Renal pelvis (tissue), 12 donors: ENCODE measurements around the gene TACR1. TPM values are rescaled to one million over a fixed set of nuclear protein-coding genes. Genes with fewer than 3 reads are reported as not detected.
"Not testable (repeated sequence)": the region's sequence is repeated elsewhere in the genome, so short reads cannot be mapped to it uniquely, and the experiment has no call there.

Source experiments
- DNase-seq: peaks from one replicate; pipeline ENCODE4 v3.0.0-alpha.2; 2013
- long read RNA-seq, 16 experiments: transcript quantifications; one replicate each; lab custom pipeline, GENCODE V29; 2026
- polyA plus RNA-seq, 3 donors: library from polyadenylated mRNA; unstranded; fragments of 120-200 nt; gene quantifications; one replicate each; pipeline ENCODE4 v1.2.1, GENCODE V29; 2013; ENCODE audit not compliant: insufficient read length in 3 of 3

The TACR1 gene, protein sequence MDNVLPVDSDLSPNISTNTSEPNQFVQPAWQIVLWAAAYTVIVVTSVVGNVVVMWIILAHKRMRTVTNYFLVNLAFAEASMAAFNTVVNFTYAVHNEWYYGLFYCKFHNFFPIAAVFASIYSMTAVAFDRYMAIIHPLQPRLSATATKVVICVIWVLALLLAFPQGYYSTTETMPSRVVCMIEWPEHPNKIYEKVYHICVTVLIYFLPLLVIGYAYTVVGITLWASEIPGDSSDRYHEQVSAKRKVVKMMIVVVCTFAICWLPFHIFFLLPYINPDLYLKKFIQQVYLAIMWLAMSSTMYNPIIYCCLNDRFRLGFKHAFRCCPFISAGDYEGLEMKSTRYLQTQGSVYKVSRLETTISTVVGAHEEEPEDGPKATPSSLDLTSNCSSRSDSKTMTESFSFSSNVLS
- polyA plus RNA-seq, result 1 to 10 TPM; 1.4 to 2.1 (median 2.1) TPM
- long read RNA-seq, donor 1, result 0 reads
- long read RNA-seq, donor 2, result 0 reads
- long read RNA-seq, donor 3, result 0 reads
- long read RNA-seq, donor 4, result 0 reads
- long read RNA-seq, donor 5, result 0 reads
- long read RNA-seq, donor 6, result 0 reads
- long read RNA-seq, donor 7, full-length matches to known transcripts, result 1 of 1 reads
- long read RNA-seq, donor 7, partial matches to known transcripts, result 0 of 1 reads
- long read RNA-seq, donor 7, other reads (novel, unspliced or antisense), result 0 of 1 reads
- long read RNA-seq, donor 8, result 0 reads
- long read RNA-seq, donor 9, partial matches to known transcripts, result 11 of 121 reads
- long read RNA-seq, donor 9, other reads (novel, unspliced or antisense), result 110 of 121 reads
- long read RNA-seq, donor 10, result 0 reads
- long read RNA-seq, donor 11, result 0 reads
- long read RNA-seq, donor 12, result 0 reads
- long read RNA-seq, donor 13, partial matches to known transcripts, result 0 of 1 reads
- long read RNA-seq, donor 13, other reads (novel, unspliced or antisense), result 0 of 1 reads
- long read RNA-seq, donor 14, result 0 reads
- long read RNA-seq, donor 15, result 0 reads
- long read RNA-seq, donor 16, result 0 reads

DNA sequence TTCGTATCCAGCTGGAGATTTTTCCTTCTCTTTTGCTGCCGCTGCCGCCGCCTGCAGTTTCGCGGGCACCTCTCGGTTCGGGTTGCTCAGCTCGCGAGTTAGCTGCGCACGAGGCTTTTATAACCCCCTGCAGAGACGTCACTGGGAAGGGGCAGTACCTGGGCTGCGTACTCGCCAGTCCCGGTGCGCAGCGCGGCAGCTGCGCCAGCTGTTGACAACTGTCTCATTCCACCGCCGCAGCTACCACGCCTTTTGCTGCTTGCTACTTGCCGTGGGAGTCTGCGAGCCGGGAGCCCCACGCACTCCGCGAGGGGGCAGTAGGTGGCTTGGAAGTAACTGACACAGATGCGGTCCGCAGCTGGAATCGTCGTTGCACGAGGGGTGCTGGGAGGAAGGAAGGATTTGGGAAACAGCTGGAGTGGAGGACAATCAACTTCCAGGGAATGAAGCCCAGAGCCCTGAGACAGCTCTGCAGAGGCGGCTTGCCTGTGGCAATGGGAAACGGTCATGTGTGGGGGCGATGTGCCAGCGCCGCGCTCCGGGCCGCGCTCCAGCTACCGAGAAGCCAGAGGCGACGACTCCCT is at the start of gene TACR1:
Gene TACR1, minus strand, starts transcription at position 93 of the 584 bp plus-strand sequence. CDS start 586 bp downstream, outside the sequence.
- peak; percentile 75 for DNase-seq

DNA sequence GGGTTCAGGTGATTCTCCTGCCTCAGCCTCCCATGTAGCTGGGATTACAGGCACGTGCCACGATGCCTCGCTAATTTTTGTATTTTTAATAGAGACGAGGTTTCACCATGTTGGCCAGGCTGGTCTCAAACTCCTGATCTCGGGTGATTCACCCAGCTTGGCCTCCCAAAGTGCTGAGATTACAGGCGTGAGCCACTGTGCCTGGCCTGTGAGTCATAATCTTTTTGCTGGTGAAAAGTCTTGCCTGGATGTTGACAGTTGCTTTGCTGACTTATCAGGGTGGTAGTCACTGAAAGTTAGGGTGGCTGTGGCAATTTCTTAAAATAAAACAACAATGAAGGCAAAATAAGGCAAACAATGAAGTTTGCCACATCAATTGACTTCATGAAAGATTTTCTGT is 49.3 kb upstream of the TACR1 start:
- DNase-seq, result not testable (repeated sequence)

DNA sequence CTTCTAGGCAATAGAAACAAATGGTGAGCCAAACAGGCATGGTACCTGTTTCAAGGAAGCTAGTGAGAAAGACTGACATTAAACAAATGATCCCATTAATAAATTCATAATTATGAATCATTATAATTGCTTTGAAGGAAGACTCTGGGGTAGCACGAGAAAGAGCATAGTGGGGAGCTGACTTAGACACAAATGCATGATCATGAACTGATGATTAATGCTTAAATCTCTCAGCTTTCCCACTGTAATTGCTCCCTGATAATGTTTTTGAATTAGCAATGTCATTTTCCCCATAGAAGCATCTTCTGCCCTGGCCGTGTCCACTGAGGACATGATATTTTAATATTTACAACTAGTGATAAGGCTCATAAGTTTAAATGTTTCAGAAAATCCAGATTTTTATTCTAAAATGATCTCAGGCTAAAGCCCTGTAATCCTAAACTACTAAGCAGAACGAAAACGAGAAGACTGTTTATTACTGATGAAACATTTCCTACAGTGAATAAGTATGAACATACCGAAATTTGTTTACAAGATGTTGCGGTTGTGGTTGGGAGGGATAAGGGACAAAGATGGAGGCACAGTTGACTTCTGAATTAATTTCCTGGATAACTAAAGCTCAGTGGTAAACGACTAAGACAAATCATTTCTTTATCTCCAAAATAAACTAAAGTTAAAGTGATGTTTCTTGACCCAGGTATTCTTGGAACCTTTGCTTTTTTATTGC is 47.3 kb upstream of the TACR1 start:
- no peak for DNase-seq

DNA sequence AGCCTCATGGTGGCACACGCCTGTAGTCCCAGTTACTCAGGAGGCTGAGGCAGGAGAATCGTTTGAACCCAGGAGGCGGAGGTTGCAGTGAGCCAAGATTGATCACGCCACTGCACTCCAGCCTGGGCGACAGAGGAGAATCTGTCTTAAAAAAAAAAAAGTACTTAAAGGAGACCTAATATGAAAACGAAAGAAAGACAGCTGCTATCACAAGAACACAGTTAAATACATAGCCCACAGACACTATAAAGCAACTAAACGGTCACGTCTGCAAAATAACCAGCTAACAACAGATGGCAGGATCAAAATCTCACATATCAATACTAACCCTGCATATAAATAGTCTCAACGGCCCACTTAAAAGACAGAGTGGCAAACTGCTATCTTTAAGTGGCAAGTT is 43.9 kb upstream of the TACR1 start:
- DNase-seq, result no peak

DNA sequence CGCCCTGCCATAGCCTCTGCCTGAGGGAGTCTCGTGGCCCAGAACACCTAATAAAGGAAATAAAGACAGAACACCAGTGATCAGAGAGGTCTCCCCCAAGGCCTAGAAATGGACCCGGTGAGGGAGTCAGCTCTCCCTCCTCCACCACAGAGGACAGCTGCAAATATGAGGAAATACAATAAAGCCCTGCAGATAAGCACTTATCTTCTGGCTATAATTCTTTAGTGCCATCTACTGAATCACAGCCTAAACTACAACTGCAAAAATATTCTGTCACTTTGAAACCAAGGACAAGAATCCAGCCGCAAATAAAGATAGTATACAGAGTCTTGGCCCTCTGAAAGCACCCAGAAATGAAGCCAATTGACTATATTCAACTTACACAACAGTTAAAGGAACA is 42.4 kb upstream of the TACR1 start:
- DNase-seq, result no peak

DNA sequence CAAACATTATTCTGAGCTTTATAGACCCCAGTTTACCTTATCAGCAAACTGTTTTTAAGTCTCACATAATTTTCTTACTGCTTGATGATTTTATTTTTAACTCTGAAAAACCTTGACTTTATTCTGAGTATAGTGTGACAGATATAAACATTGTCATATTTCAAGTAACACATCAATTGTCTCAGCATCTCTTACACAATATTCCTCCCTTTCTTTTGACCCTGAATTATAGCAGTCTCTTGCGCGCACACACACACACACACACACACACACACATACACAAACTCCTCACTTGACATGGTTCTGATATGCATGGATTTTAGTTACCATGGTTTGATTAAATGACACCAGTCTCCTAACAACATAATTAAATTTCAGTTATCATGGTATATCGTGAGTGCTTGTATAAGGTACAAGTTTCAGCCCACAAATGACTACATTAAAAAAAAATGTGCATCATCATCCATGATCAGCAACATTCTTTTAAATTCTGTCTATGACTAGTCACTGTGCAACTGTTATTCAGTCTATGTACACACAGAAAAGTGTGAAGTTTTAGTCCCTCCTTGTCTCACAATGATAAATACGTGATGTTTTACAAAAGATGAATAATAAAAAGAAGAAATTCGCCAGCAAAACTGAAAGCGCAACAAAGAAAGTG is 39.5 kb upstream of the TACR1 start:
- DNase-seq, result no peak

DNA sequence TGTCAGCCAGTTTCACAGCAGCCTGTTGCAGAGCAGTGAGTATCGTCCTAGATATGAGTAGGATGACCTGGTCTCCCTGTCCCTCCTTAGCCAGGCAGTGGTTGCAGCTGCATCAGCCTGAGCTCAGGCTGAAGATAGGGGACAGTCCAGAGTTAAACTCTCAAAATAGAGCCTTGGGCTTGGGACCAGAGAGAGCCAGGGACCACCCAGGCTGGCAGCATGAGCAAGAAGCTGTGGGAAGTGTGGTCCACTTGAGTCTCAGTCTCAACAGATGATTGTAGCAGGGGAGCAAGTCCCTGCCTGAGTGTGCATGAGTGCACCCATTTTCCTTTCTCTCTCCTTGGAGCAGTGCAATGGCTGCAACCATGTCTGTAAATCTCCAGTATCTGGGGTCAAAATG is 38.0 kb upstream of the TACR1 start:
- no peak for DNase-seq

DNA sequence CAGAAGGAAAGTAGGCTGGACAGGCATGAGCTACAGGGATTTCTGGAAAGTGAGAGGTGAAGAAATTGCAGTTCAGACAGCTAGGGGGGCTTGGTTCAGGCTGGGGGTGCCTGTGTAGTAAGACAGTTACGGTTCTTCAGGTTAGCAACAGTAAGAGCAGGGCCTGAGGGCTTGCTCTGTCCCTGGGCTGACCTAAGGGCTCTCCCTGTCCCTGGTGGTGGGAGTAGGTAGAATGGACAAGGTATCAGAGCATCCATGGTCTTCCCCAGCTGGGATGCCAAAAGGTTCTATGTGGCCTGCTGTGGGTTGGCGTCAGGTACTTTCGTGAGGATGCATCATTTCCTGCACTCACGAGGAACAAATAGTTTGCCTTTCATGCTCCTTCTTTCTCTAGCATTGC is 34.6 kb upstream of the TACR1 start:
- no peak for DNase-seq

DNA sequence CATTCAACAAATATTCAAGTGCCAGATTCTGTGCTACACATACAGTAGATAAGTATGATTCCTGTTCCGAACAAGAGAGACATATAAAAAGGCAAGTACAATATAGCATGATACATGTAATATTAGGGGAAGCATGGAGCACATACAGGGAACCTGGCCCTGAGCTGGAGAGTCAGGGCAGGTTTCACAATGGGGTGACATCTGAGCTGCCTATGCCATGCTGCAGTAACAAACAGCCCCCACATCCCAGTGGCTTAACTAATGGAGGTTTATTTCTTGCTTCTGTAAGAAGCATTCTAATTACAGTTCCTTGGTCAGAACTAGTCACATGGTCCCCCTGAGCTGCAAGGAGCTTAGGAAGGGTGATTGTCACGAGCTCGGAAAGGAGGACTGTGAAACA is 27.3 kb upstream of the TACR1 start:
- no peak for DNase-seq

DNA sequence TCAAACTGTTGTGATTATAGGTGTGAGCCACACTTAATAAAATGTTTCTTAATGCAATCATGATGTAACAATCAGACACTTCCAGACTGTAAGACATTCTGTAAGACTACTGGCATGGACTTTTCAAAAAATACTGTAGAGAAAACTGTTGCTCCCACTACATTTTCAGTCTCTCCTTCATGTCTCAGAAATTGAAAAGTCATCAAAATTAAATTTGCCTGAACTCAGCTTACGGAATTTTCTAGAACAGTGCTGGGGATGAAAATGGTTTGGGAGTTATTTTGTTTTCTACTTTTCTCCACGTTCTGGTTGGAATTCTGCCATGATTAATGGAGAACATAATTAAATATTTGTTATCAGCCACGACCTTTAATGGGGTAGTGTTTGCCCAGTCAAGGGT is 26.8 kb upstream of the TACR1 start:
- no peak for DNase-seq

DNA sequence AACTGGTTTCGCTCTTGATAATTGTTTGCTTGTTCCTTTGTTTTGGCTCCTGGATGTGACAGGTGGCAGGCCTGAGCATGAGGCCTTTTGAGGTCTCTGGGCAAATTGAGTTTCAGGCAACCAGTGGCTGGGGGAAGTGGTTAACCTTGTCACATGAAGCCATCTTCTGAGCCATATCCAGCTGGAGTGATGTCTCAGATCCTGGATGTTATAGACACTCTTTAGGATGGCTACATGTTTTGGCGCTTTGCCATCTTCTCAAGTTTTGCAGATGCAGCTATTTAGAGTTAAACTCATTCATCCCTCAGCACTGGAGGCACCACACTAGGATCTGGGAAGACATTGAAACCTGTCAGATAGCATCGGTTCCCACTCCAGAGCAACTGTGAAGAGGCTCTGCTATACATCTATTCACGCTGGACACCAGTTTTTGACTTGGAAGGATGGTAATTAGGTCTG is 25.3 kb upstream of the TACR1 start:
- DNase-seq, result no peak

DNA sequence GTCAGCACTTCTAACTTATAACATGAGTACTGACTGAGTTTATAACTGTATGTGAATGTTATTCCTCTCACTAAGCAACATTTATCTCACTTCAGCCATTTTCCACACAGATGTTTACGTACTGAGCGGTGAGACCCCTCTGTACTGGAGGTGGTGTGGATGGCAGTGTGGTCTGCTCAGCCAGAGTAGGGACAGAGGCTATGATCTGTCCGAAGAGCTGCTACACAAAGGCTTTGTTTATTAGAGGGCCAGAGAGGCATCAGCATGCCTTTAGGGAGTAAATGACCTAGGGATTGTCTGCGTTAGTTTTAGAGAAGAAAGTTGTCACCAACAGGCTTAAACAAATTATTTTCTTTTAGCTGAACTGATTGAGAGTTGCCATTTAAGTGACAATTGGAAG is 23.2 kb upstream of the TACR1 start:
- no peak for DNase-seq

DNA sequence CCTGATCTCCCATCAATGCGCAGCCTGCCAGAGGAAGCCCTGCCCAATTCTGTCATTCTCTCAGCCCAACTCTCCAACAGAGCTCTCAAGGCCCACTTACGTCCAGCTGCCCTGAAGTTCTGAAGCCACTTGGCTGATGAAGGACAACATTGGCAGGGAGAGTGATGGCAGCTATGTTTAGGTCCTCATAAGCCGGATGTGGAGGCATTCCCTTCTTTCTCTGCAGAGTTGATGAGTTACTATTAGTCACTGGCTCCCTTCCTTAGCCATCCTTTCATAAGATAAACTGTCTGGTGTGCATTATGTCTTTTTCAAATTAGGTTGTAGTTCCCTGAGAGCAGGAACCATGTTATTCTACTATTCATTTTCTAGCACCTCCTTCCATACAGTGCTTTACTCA is 22.5 kb upstream of the TACR1 start:
- no peak for DNase-seq

DNA sequence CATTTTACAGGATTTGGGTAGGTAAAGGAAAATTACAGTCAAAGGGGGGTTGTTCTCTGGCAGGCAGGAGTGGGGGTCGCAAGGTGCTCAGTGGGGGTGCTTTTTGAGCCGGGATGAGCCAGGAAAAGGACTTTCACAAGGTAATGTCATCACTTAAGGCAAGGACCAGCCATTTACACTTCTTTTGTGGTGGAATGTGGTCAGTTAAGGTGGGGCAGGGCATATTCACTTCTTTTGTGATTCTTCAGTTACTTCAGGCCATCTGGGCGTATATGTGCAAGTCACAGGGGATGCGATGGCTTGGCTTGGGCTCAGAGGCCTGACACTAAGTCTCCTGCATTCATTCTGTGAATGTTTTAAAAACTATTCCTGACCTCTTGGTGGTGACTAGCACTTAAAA is 19.9 kb upstream of the TACR1 start:
- DNase-seq, result not testable (repeated sequence)

DNA sequence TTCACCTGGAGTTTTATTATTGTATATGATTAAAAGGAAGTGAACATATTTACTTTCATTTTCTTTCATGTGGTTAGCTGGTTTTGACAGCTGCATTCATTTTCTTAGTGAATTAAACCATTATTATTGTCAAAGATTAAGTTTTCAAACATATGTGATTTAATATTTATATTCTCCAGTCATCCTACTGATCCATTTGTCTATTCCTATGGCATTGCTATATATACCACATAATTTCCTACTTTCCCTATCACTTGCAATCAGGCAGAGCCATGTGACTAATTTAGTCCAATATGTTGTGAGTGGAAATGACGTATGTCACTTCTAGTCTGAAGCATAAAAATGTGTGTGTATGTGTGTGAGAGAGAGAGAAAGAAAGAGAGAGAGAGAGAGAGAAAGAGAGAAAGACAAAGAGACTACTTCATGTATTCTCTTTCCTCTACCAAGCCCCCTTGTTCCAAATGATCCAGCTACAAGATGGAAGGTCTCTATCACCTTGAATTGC is 12.0 kb upstream of the TACR1 start:
- no peak for DNase-seq

DNA sequence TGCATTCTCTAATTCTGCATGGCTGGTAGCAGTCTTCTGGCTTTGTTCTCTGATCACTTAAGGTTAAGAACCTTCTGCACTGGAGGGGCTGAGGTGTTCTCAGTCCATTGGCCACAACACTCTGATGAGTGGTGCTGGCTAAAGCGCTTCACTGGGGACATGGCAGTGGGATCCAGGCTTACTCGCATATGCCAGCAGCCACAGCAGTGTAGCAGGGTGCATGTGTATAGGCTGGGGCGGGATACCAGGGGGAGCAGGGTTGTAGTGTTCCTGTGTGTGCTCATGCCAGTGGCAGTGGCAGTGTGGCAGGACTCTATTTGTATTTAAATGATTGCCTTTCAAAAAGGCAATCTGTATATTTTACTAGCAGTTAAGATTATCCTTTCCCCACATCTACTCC is 11.1 kb upstream of the TACR1 start:
- DNase-seq, result no peak

DNA sequence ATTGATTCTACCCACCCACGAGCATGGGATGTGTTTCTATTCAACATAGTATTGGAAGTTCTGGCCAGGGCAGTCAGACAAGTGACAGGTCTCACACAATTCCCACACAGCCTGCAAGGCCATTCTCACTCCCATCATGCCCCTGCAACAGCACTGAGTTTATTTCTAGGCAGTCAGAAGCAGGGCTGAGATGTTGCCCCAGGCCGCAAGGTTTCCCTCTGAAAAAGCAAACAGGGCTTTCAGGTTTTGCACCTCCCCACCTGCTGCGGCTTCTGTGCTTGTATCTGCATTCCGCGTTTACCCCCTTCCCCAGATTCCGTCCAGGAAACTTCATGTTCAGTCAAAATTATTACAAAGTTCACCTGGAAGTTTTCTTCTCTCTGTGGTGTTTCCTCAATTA is 9.4 kb upstream of the TACR1 start:
- DNase-seq, result no peak

DNA sequence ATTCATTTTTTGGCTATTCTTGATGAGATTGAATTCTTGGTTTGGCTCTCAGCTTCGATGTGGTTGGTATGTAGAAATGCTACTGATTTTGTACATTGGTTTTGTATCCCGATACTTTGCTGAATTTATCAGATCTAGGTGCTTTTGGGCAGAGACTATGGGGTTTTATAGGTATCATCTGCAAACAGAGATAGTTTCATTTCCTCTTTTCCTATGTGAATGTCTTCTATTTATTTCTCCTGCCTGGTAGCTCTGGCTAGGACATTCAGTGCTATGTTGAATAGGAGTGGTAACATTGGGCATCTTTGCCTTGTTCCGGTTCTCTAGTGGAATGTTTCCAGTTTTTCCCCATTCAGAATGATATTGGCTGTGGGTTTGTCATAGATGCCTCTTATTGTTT is 5.5 kb upstream of the TACR1 start:
- DNase-seq, result no peak

DNA sequence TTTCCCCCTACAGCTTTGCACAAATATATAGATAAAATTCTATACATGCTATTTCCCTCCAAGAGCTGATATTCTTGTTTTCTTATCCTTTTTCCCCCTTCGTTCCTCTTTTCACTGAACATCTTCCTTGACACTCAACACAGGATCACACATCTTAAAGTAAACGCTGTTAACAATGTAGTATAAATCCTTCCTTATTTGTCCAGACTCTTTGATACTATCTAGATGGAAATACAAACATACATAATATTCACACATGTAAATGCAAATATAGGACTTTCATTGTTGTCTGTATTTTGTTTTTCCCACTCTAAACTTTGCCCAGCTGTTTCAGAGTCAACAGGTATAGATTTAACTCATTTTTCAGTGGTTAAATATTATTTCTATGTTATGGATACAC is 3.0 kb upstream of the TACR1 start:
- DNase-seq, result no peak

DNA sequence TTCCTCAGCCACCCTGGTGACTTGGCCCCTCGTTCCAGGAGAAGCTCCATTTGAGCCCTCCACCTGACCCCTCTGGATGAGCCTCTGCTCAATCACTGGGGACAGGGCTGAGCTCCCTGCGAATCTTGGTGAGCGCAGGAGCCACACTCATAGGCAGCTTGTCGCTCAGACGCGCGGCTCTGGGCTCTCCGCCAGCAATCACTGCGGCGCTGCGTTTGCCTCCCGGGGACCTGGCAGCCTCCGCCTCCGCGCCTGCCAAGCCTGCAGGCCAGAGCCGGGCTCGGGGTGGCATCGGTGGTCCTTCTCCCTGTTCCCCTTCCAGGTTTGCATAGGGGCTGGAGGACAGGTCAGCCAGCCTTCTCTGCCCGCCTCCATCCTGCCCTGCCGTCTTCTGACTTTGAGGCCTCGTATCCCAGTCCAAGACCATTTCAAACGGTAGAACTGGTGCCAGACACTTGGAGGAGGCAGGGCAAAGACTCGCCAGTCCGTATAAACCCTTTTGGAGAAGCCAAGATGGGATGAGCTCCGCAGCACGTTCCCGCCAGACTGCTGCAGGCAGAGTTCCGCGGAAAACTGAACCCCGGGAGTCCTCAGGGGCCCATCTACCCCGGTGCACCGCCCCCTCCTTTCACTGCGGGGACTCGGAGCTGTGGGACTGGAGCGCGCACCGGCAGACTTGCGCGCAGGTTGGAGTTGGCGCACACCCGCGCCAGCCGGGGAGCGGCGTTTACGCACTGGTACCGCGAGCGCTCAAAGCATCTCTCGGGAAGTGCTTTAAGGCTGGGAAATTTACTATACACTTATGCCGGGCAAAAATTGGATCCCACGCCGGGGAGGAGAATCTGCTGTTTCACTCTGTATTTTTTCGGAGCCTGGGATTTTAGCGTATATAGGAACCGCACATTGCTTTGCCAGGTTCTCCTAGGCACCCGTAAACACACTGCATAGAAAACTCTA is 1.1 kb upstream of the TACR1 start:
- DNase-seq, result peak; percentile 24
